ENCODE measurements around the gene AXDND1.
"Not testable (repeated sequence)": the region's sequence is repeated elsewhere in the genome, so short reads cannot be mapped to it uniquely, and the experiment has no call there.

The AXDND1 gene

GRCh38 chr1:179365342-179366092, at the start of gene AXDND1:
Gene AXDND1 (plus strand): TSS chr1:179365971. CDS start chr1:179366510, 539 bp downstream.
- DNase-seq: peak; percentile 94

GRCh38 chr1:179318491-179318890, 47.3 kb upstream of the AXDND1 start:
- DNase-seq: no peak

- no peak for DNase-seq
Observed at GRCh38 chr1:179321533-179322216, 44.1 kb upstream of the AXDND1 start.

- DNase-seq: no peak
Observed at GRCh38 chr1:179322557-179322956, 43.2 kb upstream of the AXDND1 start.

GRCh38 chr1:179323436-179323835, 42.3 kb upstream of the AXDND1 start:
- no peak for DNase-seq

GRCh38 chr1:179325836-179326235, 39.9 kb upstream of the AXDND1 start:
- no peak for DNase-seq

GRCh38 chr1:179326746-179327145, 39.0 kb upstream of the AXDND1 start:
- DNase-seq: no peak

- DNase-seq: no peak
Observed at GRCh38 chr1:179327196-179327595, 38.6 kb upstream of the AXDND1 start.

GRCh38 chr1:179327679-179328078, 38.1 kb upstream of the AXDND1 start:
- DNase-seq: no peak

- DNase-seq: no peak
Observed at GRCh38 chr1:179329862-179330261, 35.9 kb upstream of the AXDND1 start.

- no peak for DNase-seq
Observed at GRCh38 chr1:179334440-179334839, 31.3 kb upstream of the AXDND1 start.

- no peak for DNase-seq
Observed at GRCh38 chr1:179337288-179337687, 28.5 kb upstream of the AXDND1 start.

GRCh38 chr1:179337942-179338560, 27.7 kb upstream of the AXDND1 start:
- no peak for DNase-seq

GRCh38 chr1:179340918-179341317, 24.9 kb upstream of the AXDND1 start:
- DNase-seq: no peak

- no peak for DNase-seq
Observed at GRCh38 chr1:179341943-179342547, 23.7 kb upstream of the AXDND1 start.

- DNase-seq: no peak
Observed at GRCh38 chr1:179342740-179343404, 22.9 kb upstream of the AXDND1 start.

GRCh38 chr1:179351281-179351680, 14.5 kb upstream of the AXDND1 start:
- no peak for DNase-seq

GRCh38 chr1:179352236-179352635, 13.5 kb upstream of the AXDND1 start:
- no peak for DNase-seq

GRCh38 chr1:179353546-179353945, 12.2 kb upstream of the AXDND1 start:
- DNase-seq: no peak

GRCh38 chr1:179361631-179362030, 4.1 kb upstream of the AXDND1 start:
- not testable (repeated sequence) for DNase-seq

GRCh38 chr1:179366093-179366800, 476 bp downstream of the AXDND1 start:
- DNase-seq: no peak

- peak; percentile 83 for DNase-seq
Observed at GRCh38 chr1:179369751-179370341, 4.1 kb downstream of the AXDND1 start.
